Urothelium cell line (cell line): Measurements from ENCODE around the gene PDK2.

ENCODE experiments used
- DNase-seq: peaks from one replicate; pipeline ENCODE4 v3.0.0; 2011; ENCODE audit warnings: low spot score, mixed read lengths
- FAIRE-seq: peaks from 2 replicates; lab custom pipeline; 2011; peaks lifted over from hg19 to GRCh38; lab: Jason Lieb, UNC

PDK2 gene

DNA sequence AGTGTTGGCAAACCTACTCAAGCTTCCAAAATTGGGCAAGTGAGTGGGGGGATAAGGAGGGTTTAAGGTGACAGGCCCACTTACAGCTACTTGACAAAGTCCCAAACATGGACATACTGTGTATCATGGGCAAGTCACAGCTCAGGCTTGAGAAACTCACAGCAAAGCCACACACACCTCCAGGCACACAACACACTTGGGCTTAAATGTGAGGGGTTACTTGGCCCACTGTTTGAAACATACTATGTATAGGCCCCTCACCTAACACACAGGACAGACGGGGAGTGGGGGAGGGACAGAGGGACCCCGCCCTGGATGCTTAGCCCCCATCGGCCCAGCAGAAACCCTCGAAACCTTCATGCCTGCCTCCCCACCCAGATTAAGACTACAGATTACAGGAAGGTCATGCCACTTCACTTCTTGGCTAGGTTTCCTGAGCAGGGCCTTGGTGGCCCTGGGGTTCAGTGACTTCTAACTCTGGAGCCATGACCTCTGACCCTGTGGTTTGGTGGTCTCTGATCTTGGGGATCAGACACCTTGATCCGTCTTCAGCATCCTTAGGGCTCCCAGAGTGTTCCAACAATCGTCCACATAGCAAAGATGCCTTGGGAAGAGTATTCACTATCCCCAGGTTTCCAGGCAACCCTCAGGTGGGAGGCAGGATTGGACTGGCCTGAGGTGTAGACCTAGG is 37.1 kb downstream of the PDK2 start:
- FAIRE-seq: peak; percentile 70
- no peak for DNase-seq

DNA sequence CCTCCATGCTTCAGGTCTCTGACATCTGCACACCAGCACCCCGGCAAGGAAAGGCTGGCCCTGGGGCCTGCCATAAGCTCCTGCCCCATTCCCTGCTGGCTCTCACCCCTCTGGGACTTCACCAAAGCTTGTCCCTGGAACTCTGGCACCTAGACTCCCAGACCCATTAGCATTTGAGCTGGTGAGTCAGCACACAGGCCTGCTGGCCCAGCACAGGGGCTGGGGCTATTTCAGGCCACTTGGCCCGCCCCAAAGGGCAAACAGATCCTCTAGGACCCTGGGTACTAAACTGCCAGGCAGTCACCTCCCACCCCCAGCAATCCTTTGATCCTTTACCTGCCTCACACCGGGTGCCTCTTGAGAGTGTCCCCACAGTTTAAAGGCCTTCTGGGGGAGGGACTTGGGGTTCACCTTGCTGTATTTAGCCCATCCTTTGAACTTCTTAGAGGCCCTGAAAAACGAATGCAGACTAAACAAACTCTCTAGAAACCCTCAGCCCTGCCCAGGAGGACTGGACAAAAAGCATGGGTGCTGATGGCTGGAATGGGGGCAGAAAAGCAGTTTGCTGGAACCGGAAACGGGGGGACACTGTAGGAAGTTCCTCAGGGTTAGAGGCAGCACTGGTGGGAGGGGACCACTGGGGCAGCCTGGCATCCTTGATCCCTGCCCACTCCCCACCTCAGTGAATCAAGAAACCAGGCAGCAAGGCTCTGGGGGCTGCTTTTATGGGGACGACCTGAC is 38.0 kb downstream of the PDK2 start:
- no peak for DNase-seq
- peak; percentile 55 for FAIRE-seq

DNA sequence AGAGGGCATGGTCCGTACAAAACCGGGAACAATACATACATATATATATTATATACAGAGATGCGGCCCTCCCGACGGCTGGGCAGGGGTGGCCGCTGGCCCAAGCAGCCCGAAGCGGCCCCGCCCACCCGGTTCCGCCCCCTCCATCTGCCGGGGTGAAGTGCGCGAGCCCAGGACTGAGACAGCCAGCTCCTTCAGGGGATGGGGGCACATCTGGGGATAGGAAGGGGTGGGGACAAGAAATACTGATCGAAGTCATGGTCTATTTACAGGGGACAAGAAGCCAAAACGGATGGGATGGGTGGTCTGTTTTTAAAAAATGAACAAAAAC is 38.6 kb downstream of the PDK2 start:
- no peak for FAIRE-seq
- DNase-seq: no peak

DNA sequence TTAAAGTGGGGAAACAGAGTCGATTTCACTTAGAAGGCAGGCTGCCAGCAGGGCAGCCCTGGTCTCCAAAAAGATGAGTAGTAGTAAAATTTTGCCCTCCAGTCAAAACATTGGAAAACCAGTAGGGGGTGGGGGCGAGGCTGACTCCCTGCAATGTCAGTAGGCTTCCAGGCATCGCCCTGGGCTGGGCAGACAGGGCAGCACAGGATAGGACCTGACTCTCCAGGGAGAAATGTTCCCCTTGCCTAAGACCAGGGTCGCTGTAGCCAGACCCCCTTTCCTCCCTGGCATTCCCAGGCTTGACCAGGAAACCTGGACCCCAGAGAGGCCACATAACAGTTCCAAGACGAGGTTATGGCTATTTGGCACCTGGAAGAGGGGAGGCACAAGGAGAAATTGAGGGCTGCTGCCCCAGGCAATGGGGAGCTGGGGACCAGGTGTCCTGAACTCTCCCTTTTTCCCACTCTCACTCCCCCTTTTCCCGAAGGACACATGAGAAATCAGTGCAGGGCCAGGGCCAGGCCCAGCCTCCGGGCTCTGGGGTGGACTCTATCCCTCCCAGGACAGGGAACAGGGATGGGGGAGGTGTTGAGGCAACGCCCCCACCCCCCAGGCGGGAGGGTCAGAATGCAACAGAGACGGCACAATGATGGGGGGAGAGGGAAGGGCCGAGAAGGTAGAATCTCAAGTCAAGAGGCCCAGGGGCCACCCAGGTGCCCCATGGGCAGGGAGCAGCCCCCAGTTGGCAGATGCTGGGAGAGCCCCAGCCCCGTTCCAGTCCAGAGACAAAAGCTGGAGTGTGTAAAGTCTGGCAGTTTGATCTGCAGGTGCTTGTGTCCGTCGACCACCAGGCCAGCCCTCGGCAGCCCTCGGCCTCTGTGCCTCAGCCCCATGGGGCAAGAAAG is 39.3 kb downstream of the PDK2 start:
- no peak for FAIRE-seq
- no peak for DNase-seq

DNA sequence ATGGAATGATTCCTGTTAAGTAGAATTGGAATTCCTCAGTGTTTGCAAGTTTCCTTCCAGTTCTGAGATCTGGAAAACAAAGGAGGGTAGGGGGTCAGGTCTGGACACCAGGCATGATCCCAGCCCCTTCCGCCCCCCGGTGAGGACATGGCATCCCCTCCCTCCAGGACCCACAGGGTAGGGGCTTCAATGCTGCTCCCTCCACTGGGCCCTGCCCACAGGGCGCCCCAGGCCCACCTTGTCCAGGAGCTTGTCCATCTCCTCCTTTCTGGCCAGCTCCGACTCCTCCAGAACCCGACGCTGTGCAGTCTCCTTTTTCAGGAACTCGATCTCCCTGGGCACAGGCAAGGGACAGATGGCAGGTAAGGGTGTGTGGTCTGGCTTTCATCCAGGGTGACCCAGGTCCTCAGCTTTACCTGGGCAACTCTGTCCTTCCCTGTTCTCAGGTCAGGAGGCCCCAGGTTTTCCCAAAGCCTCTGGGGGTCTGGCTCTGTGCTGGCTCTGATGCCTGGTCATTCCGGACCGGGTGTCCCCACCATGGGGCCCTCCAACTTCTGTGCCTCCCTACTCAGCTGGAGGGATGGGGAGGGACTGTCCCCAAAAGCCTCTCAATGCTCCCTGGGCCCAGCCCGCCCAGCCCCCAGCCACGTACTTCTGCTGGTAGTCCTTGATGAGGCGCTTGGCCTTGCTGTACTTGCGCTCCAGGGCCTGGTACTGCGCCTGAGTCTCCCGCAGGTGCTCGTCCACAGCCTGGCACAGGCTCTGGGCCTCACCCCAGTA is 40.4 kb downstream of the PDK2 start:
- FAIRE-seq: no peak
- no peak for DNase-seq

DNA sequence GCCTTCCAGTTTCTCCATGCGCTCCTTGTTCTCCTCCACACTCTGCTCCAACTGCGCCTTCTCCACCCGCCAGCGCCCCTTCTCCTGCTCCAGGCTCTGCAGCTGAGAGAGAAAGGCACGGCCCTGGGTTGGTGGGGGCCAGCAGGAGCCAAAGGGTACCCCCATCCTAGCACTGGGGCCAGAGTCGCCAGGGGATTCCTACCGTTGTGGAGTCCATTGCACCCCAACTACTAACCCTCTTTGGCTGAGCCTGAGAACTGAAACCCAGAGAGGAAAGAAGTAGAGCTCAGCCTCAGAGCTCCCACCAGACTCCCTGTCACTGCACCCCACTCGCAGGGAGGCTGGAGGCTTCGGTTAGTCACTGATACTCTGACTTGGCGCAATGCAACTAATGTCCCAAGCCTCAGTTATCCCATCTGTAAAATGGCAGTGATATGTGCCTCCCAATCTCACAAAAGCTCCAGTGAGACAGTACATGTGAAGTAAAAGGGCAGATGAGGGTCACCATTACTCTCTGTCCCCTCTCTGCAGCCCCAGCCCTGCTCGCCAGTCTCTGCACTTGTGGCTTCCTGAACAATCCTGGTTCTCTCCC is 41.0 kb downstream of the PDK2 start:
- no peak for FAIRE-seq
- DNase-seq: no peak

DNA sequence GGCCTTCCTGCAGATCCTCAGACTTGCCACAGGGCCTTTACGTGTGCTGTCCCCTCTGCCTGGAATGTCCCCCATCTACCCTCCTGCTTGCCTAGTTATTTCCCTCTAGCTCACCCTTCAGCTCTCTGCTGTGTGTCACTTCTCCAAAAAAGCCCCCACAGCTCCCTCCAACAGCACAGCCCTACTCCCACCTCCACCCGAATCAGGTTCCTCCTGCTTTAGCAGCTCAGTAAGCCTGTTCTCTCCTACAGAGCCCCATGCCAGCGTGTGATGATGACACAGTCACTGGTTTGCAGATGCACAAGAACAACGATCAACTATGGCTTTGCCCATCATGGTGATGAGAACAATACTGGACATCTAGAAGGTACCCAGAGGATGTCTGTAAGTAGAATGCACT is 41.9 kb downstream of the PDK2 start:
- peak; percentile 65 for FAIRE-seq
- DNase-seq: no peak

DNA sequence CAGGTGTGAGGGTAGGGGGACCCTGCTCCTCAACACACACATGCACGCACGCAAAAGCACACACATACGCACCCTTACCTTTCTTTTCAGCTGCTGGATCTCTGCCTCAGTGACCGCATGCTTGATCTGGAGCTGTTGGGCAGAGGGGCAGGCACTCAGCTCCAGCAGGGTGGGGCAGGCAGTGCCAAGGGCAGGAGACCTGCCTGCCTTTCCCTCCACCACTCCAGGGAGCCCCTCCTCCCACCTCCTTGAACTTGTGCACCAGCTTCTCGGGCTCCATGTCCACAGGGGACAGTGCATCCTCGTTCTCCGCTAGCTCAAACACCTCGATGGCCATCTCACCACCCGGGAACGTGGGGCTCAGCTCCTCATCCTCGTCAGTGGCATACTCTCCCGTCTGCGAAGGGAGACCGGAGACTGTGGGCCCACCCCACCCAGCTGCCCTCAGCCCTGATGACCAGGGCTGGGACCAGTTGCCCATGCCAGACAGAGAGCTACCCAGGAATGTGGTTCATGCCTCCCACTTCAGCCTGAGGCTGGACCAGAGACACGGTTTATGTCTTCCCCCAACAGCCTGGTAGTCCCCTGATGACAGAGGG is 44.1 kb downstream of the PDK2 start:
- DNase-seq (no peak), FAIRE-seq (no peak)

DNA sequence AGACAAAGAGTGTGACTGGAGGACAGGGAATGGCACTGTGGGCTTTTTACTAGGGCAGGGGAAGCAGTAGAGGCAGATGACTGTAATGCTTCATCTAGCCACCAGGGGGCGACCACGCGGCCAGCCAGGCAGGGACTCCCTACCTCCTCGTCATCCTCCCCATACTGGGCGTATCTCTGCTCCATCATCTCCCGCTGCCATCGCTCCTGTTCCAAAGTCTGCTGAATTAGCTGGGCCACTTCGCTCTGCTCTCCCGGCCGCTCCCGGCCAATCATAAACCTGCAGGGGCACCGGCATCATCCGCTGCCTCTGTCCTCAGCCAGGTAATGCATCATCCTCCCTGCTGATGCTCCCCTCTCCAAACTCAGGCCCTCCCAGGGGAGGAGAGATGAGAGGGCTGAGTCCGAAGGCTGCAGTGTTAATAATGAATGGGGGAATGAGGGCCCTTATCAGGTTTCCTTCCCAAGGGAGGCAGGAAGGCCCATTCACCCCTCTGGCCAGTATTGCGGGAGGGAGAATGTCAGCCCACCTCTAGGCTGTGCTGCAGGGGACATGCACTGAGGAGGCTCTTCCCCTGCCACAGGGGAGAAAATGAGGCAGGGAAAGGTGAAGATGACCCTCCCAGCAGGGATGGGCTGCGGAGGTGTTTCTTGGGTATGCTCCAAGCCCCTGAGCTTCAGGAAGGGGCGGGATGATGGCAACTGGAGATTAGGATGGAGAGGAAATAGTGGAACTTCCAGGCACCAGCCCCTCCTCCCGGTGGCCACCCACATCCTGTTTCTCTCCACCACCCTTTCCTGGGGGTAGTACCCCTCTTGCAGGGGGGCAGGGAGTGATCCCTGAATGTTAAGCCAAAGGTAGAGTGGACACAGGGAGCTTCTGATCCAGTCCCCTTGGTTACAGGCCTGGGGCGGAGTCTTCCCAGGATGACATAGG is 45.1 kb downstream of the PDK2 start:
- DNase-seq (peak; percentile 85), FAIRE-seq (peak; percentile 65)

DNA sequence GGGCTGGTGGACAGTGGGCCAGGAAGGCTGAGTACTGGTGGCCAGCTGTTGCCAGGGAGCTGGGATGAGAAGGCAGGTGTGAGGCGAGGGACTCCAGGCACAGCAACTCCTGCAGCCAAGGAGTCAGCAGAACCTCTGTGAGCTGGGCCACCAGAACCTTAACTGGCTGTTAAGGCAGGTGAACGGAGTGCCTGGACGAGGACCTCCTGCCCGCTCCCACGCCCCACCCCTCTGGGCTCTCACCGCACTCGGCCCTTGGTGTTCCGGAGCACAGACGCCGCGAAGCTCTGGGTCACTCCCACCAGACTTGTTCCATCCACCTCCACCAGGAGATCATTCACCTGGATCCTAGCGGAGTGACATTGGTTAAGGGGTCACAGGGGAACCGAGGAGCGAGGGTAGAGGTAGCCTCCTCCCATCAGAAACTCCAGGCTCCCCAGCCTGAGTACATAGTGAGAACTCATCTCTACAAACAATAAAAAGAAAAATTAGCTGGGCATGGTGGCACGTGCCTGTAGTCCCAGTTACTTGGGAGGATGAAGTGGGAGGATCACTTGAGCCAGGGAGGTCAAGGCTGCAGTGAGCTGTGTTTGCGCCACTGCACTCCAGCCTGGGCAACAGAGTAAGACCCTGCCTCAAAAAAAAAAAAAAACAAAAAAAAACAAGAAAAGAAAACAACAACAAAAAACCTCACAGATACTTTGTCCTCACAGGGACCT is 46.0 kb downstream of the PDK2 start:
- no peak for DNase-seq
- FAIRE-seq: no peak

DNA sequence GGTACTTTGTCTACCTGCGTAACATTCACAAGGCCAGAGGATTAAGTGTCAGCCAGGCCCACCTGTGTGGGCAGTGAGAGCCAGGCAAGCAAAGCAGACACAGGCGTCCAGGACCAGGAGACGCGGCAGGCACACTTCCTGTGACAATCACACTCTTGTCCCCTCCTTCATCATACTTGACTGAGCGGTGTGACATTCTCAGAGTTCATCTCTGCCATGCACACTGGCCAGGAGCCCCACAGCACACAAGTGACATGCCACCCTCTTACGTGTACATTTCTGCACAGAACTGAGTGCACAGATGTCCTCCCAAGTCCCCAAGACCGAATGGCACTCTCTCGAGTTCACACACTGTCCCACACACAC is 46.6 kb downstream of the PDK2 start:
- DNase-seq (no peak), FAIRE-seq (no peak)

DNA sequence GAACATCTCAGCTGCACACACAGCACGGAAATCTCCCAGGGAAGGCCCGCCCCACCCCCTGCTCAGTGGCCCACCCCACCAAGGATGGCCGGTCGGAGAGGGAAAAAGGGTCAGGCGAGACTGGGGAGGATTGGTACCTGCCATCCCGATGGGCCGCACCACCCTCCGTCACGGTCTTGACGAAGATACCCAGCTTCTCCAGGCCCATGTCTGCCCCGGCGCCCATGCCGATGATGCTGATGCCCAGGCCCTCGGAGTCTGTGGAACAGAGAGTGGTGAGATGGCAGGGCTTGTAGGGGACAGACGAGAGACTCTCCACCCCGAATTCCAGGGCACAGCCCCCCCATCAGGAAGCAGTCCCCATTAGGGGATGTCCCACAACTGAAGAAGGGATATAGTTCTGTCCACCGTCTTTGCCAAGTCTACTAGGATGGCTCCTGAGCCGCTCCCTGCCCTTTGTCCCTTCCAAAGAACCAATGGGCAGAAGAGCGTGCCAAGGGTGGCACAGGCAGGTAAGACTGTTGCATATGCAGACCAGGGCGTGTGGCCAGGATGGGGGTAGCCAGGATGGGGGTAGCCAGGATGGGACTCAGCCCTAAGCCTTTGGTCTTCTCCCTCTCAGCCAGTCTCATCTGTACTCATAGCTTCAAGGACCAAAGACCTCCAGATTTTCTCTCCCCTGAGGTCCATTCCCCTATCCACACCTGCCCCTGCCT is 48.5 kb downstream of the PDK2 start:
- FAIRE-seq (no peak), DNase-seq (no peak)

DNA sequence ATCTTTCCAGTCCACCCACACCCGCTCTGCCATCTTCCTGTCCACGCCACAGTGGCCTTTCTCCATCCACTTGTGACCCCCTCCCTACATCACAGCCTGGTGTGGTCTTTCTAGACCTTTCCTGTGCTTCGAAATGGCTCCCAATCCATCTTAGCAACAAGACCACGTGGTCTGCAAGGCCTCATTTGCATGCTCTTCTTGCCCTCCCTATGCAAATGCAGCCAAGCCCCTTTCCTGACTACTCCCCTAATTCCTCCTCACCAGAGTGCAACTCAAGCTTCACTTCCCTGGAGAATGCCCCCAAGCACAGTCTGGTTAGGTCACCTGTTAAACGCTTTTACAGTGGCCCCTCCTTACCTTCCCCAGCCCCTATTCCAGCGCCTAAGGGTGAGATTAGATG is 49.2 kb downstream of the PDK2 start:
- FAIRE-seq (no peak), DNase-seq (no peak)

DNA sequence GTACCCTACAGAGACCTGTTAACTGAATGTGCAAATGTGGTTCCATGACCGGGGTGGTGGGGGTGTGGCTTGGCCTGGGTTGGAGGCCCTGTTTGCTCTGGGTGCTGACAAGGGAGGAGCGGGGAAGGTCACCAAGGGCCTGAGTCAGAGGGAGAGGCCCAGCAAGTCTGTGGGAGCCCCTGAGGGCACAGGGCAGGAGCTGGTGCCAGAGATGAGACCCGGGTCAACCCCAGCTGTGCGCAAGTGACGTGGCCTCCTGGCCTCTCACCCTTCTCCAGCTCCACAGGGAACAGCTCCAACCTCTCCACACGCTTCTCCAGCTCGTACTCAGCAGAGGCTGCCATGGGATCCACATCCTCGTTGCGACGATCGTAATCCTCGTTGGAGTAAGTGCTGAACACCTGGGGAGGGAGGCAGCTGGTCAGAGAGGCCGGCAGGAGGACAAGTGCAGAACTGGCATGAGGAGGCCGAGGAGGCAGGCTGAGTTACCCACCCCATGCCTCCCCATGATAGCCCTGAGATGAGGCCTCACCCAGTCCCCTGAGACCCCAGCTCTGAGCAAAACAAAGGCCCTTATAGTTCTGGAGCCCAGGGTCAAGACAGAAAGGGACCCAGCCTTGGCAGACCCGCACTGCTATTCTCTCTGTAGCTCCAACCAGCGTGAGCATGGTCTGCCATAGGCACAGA is 49.8 kb downstream of the PDK2 start:
- FAIRE-seq (no peak), DNase-seq (no peak)

DNA sequence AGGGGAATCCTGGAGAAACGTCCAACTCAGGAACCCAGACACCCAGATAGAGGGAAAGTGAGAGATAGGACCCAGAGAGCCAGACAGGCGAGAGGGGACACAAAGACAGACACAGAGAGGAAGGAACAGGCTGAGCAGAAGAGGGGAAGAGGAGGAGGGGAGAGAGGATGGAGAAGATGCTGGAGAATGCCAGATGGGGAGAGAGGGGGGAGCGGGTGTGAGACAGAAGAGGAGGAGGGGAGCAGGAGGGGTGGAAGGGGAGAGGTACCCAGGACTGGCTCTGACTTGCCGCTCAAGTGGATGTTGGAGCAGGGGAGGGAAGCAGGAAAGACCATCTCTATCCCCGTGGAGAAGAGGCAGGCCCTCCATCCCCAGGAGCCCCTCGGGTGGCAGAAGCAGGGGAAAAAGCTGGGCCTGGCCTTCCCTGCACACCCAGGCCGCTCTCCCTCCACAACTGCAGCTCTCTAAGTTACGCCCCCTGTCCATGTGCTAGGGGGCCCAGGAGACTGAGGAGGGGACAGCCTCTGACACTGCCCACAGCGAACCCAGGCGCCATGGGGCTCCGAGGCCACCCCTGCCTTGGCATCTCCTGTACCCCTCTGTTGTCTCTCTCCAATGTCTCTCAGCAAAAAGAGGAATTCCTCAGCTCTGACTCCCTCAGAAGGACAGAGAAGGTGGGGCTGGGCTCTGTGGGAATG is 50.5 kb downstream of the PDK2 start:
- FAIRE-seq: no peak
- no peak for DNase-seq

DNA sequence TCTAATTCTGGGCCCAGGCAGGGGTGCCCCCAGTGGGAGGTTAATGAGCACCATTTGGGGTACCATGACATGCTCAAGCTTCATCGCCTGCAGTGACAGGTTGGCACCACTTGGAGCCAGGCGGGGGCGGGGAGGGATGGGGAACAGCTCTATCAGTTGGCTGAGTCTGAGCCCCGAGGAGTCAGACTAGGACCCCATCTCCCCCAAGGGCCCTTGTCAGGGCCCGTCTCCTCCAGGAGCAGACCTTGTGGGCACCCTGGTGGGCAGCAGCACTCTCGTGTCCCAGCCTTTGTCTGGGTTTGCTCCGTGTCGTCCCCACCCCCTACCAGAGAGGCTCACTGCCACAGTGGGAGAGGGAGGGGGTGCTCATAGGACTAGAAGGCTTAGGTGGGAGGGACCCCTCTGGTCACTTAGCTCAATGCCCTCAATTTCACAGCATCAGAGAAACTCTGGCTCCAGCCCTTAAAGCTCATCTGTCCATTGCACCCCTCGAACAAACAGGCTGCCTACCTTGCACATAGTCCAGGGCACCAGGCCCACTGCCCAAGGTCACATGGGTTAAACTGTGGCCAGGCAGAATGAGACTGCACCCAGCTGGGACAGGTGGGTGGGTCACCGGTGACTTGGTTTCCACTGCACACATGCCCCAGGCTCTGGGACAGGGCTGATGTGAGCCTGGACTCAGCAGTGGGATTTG is 51.2 kb downstream of the PDK2 start:
- DNase-seq: no peak
- FAIRE-seq: no peak
